ENCODE measurements around the gene TMEM100. TPM values are rescaled to one million over a fixed set of nuclear protein-coding genes. Genes with fewer than 3 reads are reported as not detected.
"Not testable (repeated sequence)": the region's sequence is repeated elsewhere in the genome, so short reads cannot be mapped to it uniquely, and the experiment has no call there.

TMEM100 gene
- total and polyA plus RNA-seq, 2 experiments from 2014 or later = 0.10 to 0.73 TPM

GRCh38 chr17:55672585-55673501 lies 49.8 kb downstream of the TMEM100 start (continued):
- TF ChIP-seq ZNF462 (CRISPR knock-in tag; IDR thresholded peaks at IDR 0.05) (no peak), EZH2phosphoT487 (IDR thresholded peaks at IDR 0.05; ENCODE audit: unreplicated experiment) (no peak), POLR2AphosphoS5 (IDR thresholded peaks at IDR 0.05; ENCODE audit: low read depth) (no peak)

DNA sequence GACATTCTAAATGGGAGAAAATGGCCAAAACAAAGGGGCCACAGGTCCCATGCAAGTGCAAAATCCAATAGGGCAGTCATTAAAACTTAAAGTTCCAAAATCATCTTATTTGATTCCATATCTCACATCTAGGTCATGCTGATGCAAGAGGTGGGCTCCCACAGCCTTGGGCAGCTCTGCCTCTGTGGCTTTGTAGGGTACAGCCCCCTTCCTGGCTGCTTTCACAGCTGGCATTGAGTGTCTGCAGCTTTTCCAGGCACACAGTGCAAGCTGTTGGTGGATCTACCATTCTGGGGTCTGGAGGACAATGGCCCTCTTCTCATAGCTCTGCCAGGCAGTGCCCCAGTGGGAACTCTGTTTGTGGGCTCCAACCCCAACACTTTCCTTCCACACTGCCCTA lies 50.7 kb downstream of the TMEM100 start:
- H3K4me3 Mint-ChIP-seq; H3K9me2 ChIP-seq (ENCODE audit: insufficient read depth); H4K20me1 ChIP-seq (replicated peaks; ENCODE audit: insufficient read depth); H3F3A ChIP-seq (replicated peaks; ENCODE audit: low read depth); H3K79me2 ChIP-seq (replicated peaks; ENCODE audit: insufficient read depth); H3K4me3 ChIP-seq; H3K36me3 Mint-ChIP-seq (ENCODE audit: low read depth); H3K4me1 ChIP-seq (ENCODE audit: insufficient read depth); H3K27me3 ChIP-seq (ENCODE audit: insufficient read depth); H3K27me3 Mint-ChIP-seq (ENCODE audit: insufficient read depth, low read depth, poor library complexity); H3K27ac Mint-ChIP-seq; DNase-seq (ENCODE audit: low spot score); H3K27ac ChIP-seq (ENCODE audit: low read depth); ATAC-seq; H3K36me3 ChIP-seq (ENCODE audit: insufficient read depth); H3K4me2 ChIP-seq; H2AFZ ChIP-seq: not testable (repeated sequence)
- Mint-ChIP-seq H3K9me3 (peaks cover 11% of the 10 kb centered on the region; the same call in 2 of the 3 replicates), H3K4me1 (peaks cover 14% of the 10 kb centered on the region)

Other genes starting within 250 kb of the TMEM100 start
- gene SMIM36, start 211.4 kb downstream of the TMEM100 start, total RNA-seq (2014; rRNA removed; shearing (Covaris generic)) = not detected in 2 replicates
- not detected in 2 replicates for gene SMIM36, start 211.4 kb downstream of the TMEM100 start, polyA plus RNA-seq (2016; fragmentation: Nextera tagmentation; extraction: Ambion mirVana)
- gene PCTP, start 28.2 kb upstream of the TMEM100 start, total RNA-seq (2014; rRNA removed; shearing (Covaris generic)) = 12.3 and 18.0 TPM in 2 replicates
- gene PCTP, start 28.2 kb upstream of the TMEM100 start, polyA plus RNA-seq (2016; fragmentation: Nextera tagmentation; extraction: Ambion mirVana) = 6.4 and 6.9 TPM in 2 replicates